Endothelial cell (in vitro differentiated cells): ENCODE measurements around the gene KRT6A. TPM values are rescaled to one million over a fixed set of nuclear protein-coding genes. Genes with fewer than 3 reads are reported as not detected.
"Not testable (repeated sequence)": the region's sequence is repeated elsewhere in the genome, so short reads cannot be mapped to it uniquely, and the experiment has no call there.

Experiments used
- DNase-seq: peaks from one replicate; pipeline ENCODE4 v3.0.0; 2021; ENCODE audit warnings: low spot score
- H3K27ac Mint-ChIP-seq: one replicate; pipeline ENCODE4 v1.8.0; 2021; ENCODE audit warnings: mixed read lengths, inconsistent platforms; ENCODE audit not compliant: unreplicated experiment
- H3K27me3 Mint-ChIP-seq: one replicate; pipeline ENCODE4 v1.8.0; 2021; ENCODE audit warnings: mild to moderate bottlenecking, moderate library complexity, mixed read lengths, inconsistent platforms; ENCODE audit not compliant: unreplicated experiment
- H3K36me3 Mint-ChIP-seq: one replicate; pipeline ENCODE4 v1.8.0; 2021; ENCODE audit warnings: mild to moderate bottlenecking, low read depth, mixed read lengths, inconsistent platforms; ENCODE audit not compliant: unreplicated experiment
- H3K4me1 Mint-ChIP-seq: one replicate; pipeline ENCODE4 v1.8.0; 2021; ENCODE audit warnings: mild to moderate bottlenecking, mixed read lengths, inconsistent platforms; ENCODE audit not compliant: unreplicated experiment
- H3K4me3 Mint-ChIP-seq: one replicate; pipeline ENCODE4 v1.8.0; 2021; ENCODE audit warnings: mild to moderate bottlenecking, mixed read lengths, inconsistent platforms; ENCODE audit not compliant: unreplicated experiment
- H3K9me3 Mint-ChIP-seq: one replicate; pipeline ENCODE4 v1.8.0; 2021; ENCODE audit warnings: mixed read lengths, inconsistent platforms; ENCODE audit not compliant: unreplicated experiment
- total RNA-seq: library from RNA; stranded (reverse); fragmentation: NEBNext Ultra II Directional; extraction: Animal tissue kit (Norgen Biotek cat#: 25700); gene quantifications from one replicate; pipeline ENCODE4 v1.2.1, GENCODE V29; 2021; ENCODE audit not compliant: unreplicated experiment
- TF ChIP-seq, protein P1 (sequence below): fragments of 200-600 bp; sonication (generic); IDR thresholded peaks from one replicate; pipeline ENCODE4 v1.5.0; 2021; ENCODE audit warnings: antibody characterized with exemption; ENCODE audit not compliant: unreplicated experiment

Gene KRT6A
- total RNA-seq, 1 donor from 2014 or later, result not detected

DNA sequence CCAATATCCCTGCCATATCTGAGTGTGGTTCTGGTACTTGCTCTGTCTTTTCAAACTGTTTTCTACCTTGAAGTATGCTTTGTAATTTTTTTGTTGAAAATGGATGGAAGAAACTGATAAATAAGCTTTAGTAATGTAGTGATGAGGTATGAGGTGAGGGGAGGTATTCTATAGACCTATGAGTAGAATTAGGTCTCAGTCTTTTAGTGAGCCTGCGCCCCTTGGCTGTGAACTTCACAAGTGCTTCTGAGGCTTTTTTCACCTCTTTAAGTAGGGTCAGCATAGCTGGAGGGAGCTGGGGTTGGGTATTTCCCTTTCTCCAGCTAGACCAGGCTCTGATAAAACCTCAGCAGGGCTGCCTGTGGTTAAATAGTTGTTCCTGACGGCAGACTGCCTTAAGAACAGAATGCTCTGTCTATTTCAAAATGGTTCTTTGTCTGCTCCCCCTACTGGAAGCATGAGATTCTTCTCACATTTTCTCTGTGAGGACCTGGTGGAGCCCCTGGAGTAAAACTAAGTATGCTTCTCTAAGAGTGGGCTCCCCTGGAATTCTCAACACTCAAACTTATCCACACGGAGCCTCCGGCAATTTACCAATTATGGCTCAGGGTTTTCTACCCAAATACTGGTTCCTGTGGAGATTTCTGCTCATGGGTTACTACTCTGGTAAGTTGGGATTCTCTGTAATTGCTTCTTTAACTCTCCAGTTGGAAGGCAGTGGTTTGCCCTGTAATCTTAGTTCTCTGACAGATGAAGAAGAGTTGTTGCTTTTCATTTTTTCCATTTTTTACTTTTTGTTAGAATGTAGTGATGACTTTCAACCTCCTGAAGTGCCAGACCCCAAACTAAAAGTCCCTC, 14.0 kb upstream of the KRT6A start:
- no peak for DNase-seq
- Mint-ChIP-seq H3K27ac (no peak overlapping the region), H3K4me3 (no peak overlapping the region), H3K36me3 (no peaks in the 10 kb centered on the region), H3K9me3 (no peaks in the 10 kb centered on the region), H3K4me1 (no peaks in the 10 kb centered on the region), H3K27me3 (no peaks in the 10 kb centered on the region)
- TF ChIP-seq, protein P1, sequence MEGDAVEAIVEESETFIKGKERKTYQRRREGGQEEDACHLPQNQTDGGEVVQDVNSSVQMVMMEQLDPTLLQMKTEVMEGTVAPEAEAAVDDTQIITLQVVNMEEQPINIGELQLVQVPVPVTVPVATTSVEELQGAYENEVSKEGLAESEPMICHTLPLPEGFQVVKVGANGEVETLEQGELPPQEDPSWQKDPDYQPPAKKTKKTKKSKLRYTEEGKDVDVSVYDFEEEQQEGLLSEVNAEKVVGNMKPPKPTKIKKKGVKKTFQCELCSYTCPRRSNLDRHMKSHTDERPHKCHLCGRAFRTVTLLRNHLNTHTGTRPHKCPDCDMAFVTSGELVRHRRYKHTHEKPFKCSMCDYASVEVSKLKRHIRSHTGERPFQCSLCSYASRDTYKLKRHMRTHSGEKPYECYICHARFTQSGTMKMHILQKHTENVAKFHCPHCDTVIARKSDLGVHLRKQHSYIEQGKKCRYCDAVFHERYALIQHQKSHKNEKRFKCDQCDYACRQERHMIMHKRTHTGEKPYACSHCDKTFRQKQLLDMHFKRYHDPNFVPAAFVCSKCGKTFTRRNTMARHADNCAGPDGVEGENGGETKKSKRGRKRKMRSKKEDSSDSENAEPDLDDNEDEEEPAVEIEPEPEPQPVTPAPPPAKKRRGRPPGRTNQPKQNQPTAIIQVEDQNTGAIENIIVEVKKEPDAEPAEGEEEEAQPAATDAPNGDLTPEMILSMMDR, result peak; percentile 63

DNA sequence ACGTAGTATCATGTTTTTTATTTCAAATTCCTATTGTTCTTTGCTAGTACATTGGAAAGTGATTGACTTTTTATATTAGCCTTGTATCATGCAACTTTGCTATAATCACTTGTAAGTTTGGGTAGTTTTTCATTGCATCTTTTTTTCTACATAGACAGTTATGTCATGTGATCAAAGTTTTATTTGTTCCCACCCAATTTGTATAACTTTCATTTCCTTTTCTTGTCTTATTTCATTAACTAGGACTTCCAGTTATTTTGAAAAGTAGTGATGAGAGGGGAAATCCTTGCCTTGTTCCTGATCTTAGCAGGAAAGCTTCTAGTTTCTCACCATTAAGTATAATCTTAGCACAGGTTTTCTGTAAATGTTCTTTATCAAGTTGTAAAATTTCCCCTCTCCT, 9.8 kb upstream of the KRT6A start:
- Mint-ChIP-seq H3K4me1 (no peaks in the 10 kb centered on the region), H3K27ac (no peak overlapping the region), H3K36me3 (no peaks in the 10 kb centered on the region), H3K9me3 (no peaks in the 10 kb centered on the region), H3K4me3 (no peak overlapping the region), H3K27me3 (no peaks in the 10 kb centered on the region)
- DNase-seq, result no peak
- TF ChIP-seq, protein P1, result no peak

DNA sequence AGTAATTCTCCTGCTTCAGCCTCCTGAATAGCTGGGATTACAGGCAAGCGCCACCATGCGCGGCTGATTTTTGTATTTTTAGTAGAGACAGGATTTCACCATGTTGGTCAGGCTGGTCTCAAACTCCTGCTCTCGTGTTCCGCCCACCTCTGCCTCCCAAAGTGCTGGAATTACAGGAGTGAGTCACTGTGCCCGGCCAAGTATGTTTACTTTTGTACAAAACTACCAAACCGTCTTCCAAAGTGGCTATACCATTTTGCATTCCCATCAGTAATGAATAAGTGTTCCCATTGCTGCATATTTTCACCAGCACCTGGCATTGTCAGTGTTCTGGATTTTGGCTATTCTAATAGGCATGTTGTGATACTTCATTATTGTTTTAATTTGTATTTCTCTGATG, 8.4 kb upstream of the KRT6A start:
- no peaks in the 10 kb centered on the region for H3K4me1 Mint-ChIP-seq
- no peaks in the 10 kb centered on the region for H3K9me3 Mint-ChIP-seq
- no peaks in the 10 kb centered on the region for H3K36me3 Mint-ChIP-seq
- no peak overlapping the region for H3K4me3 Mint-ChIP-seq
- no peak for DNase-seq
- TF ChIP-seq, protein P1, result no peak
- H3K27me3 Mint-ChIP-seq, result no peaks in the 10 kb centered on the region
- no peak overlapping the region for H3K27ac Mint-ChIP-seq

DNA sequence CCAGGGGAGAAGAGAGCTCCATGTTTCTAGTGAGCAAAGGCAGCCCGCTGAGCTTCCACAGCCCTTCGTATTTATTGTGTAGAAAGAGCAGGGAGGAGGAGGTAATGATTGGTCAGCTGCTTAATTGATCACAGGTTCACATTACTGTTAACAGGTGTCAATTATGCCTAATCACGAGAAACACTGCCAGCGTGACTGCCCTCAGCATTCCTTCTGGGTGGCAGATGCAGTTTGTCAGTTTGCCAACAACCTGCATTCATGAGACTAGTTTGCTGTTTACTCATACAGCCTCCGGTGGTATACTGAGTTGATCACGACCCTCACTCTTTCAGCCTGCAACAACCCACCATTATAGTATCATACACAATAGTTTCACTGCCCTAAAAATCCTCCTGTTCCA, 7.5 kb upstream of the KRT6A start:
- H3K27me3 Mint-ChIP-seq, H3K4me1 Mint-ChIP-seq, H3K4me3 Mint-ChIP-seq, H3K9me3 Mint-ChIP-seq, H3K36me3 Mint-ChIP-seq, DNase-seq, H3K27ac Mint-ChIP-seq: not testable (repeated sequence)

DNA sequence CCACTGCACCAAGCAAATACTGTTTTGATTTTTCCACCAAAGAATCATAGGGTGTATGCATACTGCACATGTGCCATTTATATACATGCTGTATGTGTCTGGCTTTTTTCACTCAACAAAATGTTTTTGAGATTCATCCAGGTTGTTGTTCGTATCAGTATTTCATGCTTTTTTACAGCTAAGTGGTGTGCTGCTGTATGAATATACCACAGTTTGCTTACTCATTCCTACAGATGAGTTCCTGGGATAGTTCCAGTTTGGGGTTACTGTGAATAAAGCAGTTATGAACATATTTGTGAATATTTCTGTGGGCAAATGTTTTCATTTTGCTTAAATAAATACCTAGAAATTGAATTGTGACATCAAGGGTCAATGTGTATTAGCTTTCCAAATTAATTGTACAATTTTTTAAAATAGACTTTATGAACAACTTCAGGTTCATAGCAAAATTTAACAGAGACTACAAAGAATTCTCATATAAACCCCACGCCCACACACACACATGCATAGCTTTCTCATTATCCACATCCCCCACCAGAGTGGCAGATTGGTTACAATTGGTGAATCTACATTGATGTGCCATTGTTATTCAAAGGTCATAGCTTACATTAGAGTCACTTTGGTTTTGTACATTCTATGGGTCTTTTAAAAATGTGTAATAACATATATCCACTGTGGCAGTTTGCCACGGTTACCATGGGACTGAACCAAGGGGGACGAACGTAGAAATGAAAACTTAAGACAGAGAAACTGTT, 6.9 kb upstream of the KRT6A start:
- H3K9me3 Mint-ChIP-seq, result no peaks in the 10 kb centered on the region
- peaks cover 8% of the 10 kb centered on the region for H3K4me1 Mint-ChIP-seq
- no peak overlapping the region for H3K27ac Mint-ChIP-seq
- no peak for DNase-seq
- H3K27me3 Mint-ChIP-seq, result no peaks in the 10 kb centered on the region
- TF ChIP-seq, protein P1, result no peak
- H3K36me3 Mint-ChIP-seq, result no peaks in the 10 kb centered on the region
- H3K4me3 Mint-ChIP-seq, result no peak overlapping the region
